ENCODE measurements around the gene STYXL1.

- no peak for TF ChIP-seq ZNF274 (IDR thresholded peaks at IDR 0.05; ENCODE audit: low read depth, low read length)
- TF ChIP-seq YY1 (IDR thresholded peaks at IDR 0.05; ENCODE audit: insufficient read depth, insufficient read length) = no peak
- no peak for TF ChIP-seq SUZ12 (IDR thresholded peaks at IDR 0.05; ENCODE audit: extremely low read depth, insufficient read depth, insufficient read length)
Observed at GRCh38 chr7:76031964-76032363, 15.8 kb downstream of the STYXL1 start.
